SK-N-MC (cell line): ENCODE measurements around the gene MYF6.

Experiments used
- EZH2 ChIP-seq: fragments of 200-600 bp; sonication (generic); IDR thresholded peaks from one replicate; pipeline ENCODE4 v1.6.1; 2017; ENCODE audit warnings: antibody characterized with exemption
- FOXP2 ChIP-seq: optimal IDR thresholded peaks from 2 replicates; pipeline ENCODE3; 2011; ENCODE audit warnings: mild to moderate bottlenecking, moderate library complexity; ENCODE audit not compliant: insufficient read depth; ENCODE audit errors: extremely low read length, control extremely low read depth
- POLR2AphosphoS5 ChIP-seq: IDR thresholded peaks from 2 replicates; pipeline ENCODE4 v1.6.1; 2012; ENCODE audit warnings: mild to moderate bottlenecking, low read depth, low read length, borderline replicate concordance

DNA sequence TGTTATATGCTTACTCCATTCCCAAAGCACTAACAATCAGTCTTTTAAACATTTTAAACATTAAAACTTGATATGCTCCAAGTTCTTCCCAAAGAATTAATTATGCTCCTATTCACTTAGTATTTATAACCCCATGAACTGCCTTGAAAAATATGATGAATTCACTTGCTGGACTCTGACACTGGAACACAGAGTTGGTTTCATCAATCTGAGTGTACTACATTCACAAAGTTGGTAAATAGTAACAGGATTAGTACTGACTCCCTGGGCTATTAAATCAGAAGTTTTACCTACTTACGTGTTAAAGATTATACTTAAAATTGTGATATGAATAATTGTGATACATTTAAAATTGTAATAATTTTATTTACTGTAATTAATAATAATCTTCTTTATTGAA, 17.3 kb upstream of the MYF6 start:
- no peak for TF ChIP-seq POLR2AphosphoS5
- no peak for TF ChIP-seq EZH2
- TF ChIP-seq FOXP2: no peak
